Esophagus (tissue), 2 donors: ENCODE measurements around the gene C1orf21. TPM values are rescaled to one million over a fixed set of nuclear protein-coding genes. Genes with fewer than 3 reads are reported as not detected.
A peak's percentile ranks its signal among the peaks of the same experiment; 100 is the strongest.

Experiments
- H3K27ac ChIP-seq, 2 donors: one replicate each; pipeline ENCODE4 v1.5.1; 2013; ENCODE audit warnings: low read depth in 2 of 2, mild to moderate bottlenecking in 2 of 2, inconsistent platforms in 1 of 2, low read length in 1 of 2, moderate library complexity in 1 of 2
- H3K27me3 ChIP-seq, 2 donors: one replicate each; pipeline ENCODE4 v1.6.1; 2013; ENCODE audit warnings: low read length in 2 of 2, control low read depth in 1 of 2, mild to moderate bottlenecking in 1 of 2; ENCODE audit not compliant: insufficient read depth in 2 of 2, control insufficient read depth in 1 of 2
- H3K36me3 ChIP-seq, 2 donors: one replicate each; pipeline ENCODE4 v1.6.1; 2013; ENCODE audit warnings: low read length in 1 of 2; ENCODE audit not compliant: control insufficient read depth in 2 of 2, insufficient read depth in 2 of 2
- H3K4me1 ChIP-seq, 2 donors: one replicate each; pipeline ENCODE4 v1.6.1; 2013; ENCODE audit warnings: low read length in 1 of 2; ENCODE audit not compliant: control insufficient read depth in 2 of 2, insufficient read depth in 2 of 2
- H3K4me3 ChIP-seq, 2 donors: one replicate each; pipeline ENCODE4 v1.5.1; 2013; ENCODE audit warnings: low read length in 2 of 2, mild to moderate bottlenecking in 2 of 2, low read depth in 1 of 2, moderate library complexity in 1 of 2
- H3K9me3 ChIP-seq, 2 donors: one replicate each; pipeline ENCODE4 v1.6.1; 2013; ENCODE audit warnings: mild to moderate bottlenecking in 2 of 2, low read depth in 1 of 2, low read length in 1 of 2, moderate library complexity in 1 of 2; ENCODE audit not compliant: control insufficient read depth in 2 of 2, insufficient read depth in 1 of 2
- WGBS, 2 donors: extraction: QIAGEN DNeasy Blood & Tissue Kit; methylation state at CpG; one replicate each; pipeline ENCODE4 v1.1.7; 2013; 5-methylcytosine and 5-hydroxymethylcytosine counted together
- polyA plus RNA-seq, 2 donors: library from polyadenylated mRNA; stranded (reverse); fragments of 200-250 nt; gene quantifications; one replicate each; pipeline ENCODE4 v1.2.3, GENCODE V29; 2013
- donor health status: healthy with polysubstance abuse.
- donor health status: Bipolar disorder and iron deficiency.

Gene C1orf21
- polyA plus RNA-seq, 2 donors, result 26.8 to 29.7 TPM

- Histone ChIP-seq H3K27ac (no peak overlapping the region), H3K4me1 (no peaks in the 10 kb centered on the region), H3K27me3 (no peaks in the 10 kb centered on the region), H3K9me3 (no peaks in the 10 kb centered on the region), H3K36me3 (no peaks in the 10 kb centered on the region), H3K4me3 (no peak overlapping the region)
- WGBS, 2 donors, result 78 to 82% methylated on average over 3 of the region's 3 CpGs
Observed at GRCh38 chr1:184383772-184384323, 3.0 kb upstream of the C1orf21 start.

- H3K4me3 ChIP-seq, result peak overlapping the region; percentile 81 to 94
- WGBS, 2 donors, result 41 to 50% methylated on average over 16 to 17 of the region's 17 CpGs
- H3K27me3 ChIP-seq, result no peaks in the 10 kb centered on the region
- H3K4me1 ChIP-seq, result peaks cover 0 to 2% of the 10 kb centered on the region in 2 donors
- H3K9me3 ChIP-seq, result no peaks in the 10 kb centered on the region
- no peaks in the 10 kb centered on the region for H3K36me3 ChIP-seq
- peak overlapping the region; percentile 74 to 81 for H3K27ac ChIP-seq
Observed at GRCh38 chr1:184385865-184386311, 941 bp upstream of the C1orf21 start.

GRCh38 chr1:184387069-184387475 lies 243 bp downstream of the C1orf21 start:
- WGBS, 2 donors, result 1% methylated on average over 35 to 40 of the region's 40 CpGs
- Histone ChIP-seq H3K9me3 (no peaks in the 10 kb centered on the region), H3K4me1 (peaks cover 0 to 2% of the 10 kb centered on the region in 2 donors)

GRCh38 chr1:184387476-184388318 lies 868 bp downstream of the C1orf21 start:
- Histone ChIP-seq H3K9me3 (no peaks in the 10 kb centered on the region), H3K27ac (peak overlapping the region; percentile 81 to 87), H3K27me3 (no peaks in the 10 kb centered on the region), H3K4me1 (peaks cover 0 to 2% of the 10 kb centered on the region in 2 donors), H3K36me3 (no peaks in the 10 kb centered on the region), H3K4me3 (peak overlapping the region; percentile 81 to 94)
- WGBS, 2 donors, result 0% methylated on average over 28 to 43 of the region's 43 CpGs

More at GRCh38 chr1:184387069-184387475, 243 bp downstream of the C1orf21 start:
- H3K27ac ChIP-seq, result peak overlapping the region; percentile 81 to 87
- no peaks in the 10 kb centered on the region for H3K36me3 ChIP-seq
- no peaks in the 10 kb centered on the region for H3K27me3 ChIP-seq
- H3K4me3 ChIP-seq, result peak overlapping the region; percentile 81 to 94

- peaks cover 0 to 4% of the 10 kb centered on the region in 2 donors for H3K4me1 ChIP-seq
Observed at GRCh38 chr1:184388319-184388889, 1.6 kb downstream of the C1orf21 start.

GRCh38 chr1:184388971-184389370 lies 2.1 kb downstream of the C1orf21 start:
- peak overlapping the region in 1 of 2 donors; percentile 94 for H3K4me3 ChIP-seq
- no peaks in the 10 kb centered on the region for H3K9me3 ChIP-seq
- no peaks in the 10 kb centered on the region for H3K27me3 ChIP-seq
- H3K27ac ChIP-seq, result peak overlapping the region in 1 of 2 donors; percentile 32
- no peaks in the 10 kb centered on the region for H3K36me3 ChIP-seq
- WGBS, 2 donors, result 39 to 49% methylated on average over 5 of the region's 5 CpGs
- H3K4me1 ChIP-seq, result peaks cover 0 to 4% of the 10 kb centered on the region in 2 donors

More at GRCh38 chr1:184388319-184388889, 1.6 kb downstream of the C1orf21 start:
- Histone ChIP-seq H3K27ac (peak overlapping the region; percentile 81 to 87), H3K36me3 (no peaks in the 10 kb centered on the region), H3K27me3 (no peaks in the 10 kb centered on the region), H3K9me3 (no peaks in the 10 kb centered on the region), H3K4me3 (peak overlapping the region; percentile 81 to 94)
- WGBS, 2 donors, result 1% methylated on average over 7 of the region's 7 CpGs

GRCh38 chr1:184389446-184389845 lies 2.6 kb downstream of the C1orf21 start:
- 59 to 64% methylated on average over 2 of the region's 2 CpGs for WGBS, 2 donors
- Histone ChIP-seq H3K4me3 (peak overlapping the region in 1 of 2 donors; percentile 94), H3K27ac (no peak overlapping the region), H3K36me3 (no peaks in the 10 kb centered on the region), H3K4me1 (peaks cover 0 to 4% of the 10 kb centered on the region in 2 donors), H3K27me3 (no peaks in the 10 kb centered on the region), H3K9me3 (no peaks in the 10 kb centered on the region)

GRCh38 chr1:184390889-184391288 lies 4.1 kb downstream of the C1orf21 start:
- H3K27ac ChIP-seq, result peak overlapping the region in 1 of 2 donors; percentile 32
- WGBS, 2 donors, result 46 to 53% methylated on average over 2 of the region's 2 CpGs
- no peaks in the 10 kb centered on the region for H3K27me3 ChIP-seq
- H3K9me3 ChIP-seq, result no peaks in the 10 kb centered on the region
- H3K4me3 ChIP-seq, result no peak overlapping the region
- peaks cover 0 to 7% of the 10 kb centered on the region in 2 donors for H3K4me1 ChIP-seq
- no peaks in the 10 kb centered on the region for H3K36me3 ChIP-seq

GRCh38 chr1:184392067-184392466 lies 5.2 kb downstream of the C1orf21 start:
- Histone ChIP-seq H3K27ac (no peak overlapping the region), H3K9me3 (no peaks in the 10 kb centered on the region), H3K36me3 (no peaks in the 10 kb centered on the region), H3K4me1 (peaks cover 0 to 7% of the 10 kb centered on the region in 2 donors), H3K27me3 (no peaks in the 10 kb centered on the region), H3K4me3 (no peak overlapping the region)
- WGBS, 2 donors, result 77 to 80% methylated on average over 6 of the region's 6 CpGs
